Lower leg skin (tissue), 4 donors: ENCODE measurements around the gene SPINK4. TPM values are rescaled to one million over a fixed set of nuclear protein-coding genes. Genes with fewer than 3 reads are reported as not detected.

Experiments used
- DNase-seq, 2 donors: peaks; one replicate each; pipeline ENCODE4 v3.0.0-alpha.2; 2019; ENCODE audit warnings: low spot score in 2 of 2
- H3K4me3 ChIP-seq: fragments of 200-600 bp; sonication (generic); 2 replicates; pipeline ENCODE4 v1.5.1; 2017; ENCODE audit warnings: mild to moderate bottlenecking, low read depth; ENCODE audit not compliant: poor library complexity, severe bottlenecking
- CTCF ChIP-seq, 3 donors: fragments of 450-650 bp; IDR thresholded peaks; one replicate each; pipeline ENCODE4 v1.5.1; 2016; ENCODE audit warnings: antibody characterized with exemption in 3 of 3, mild to moderate bottlenecking in 3 of 3, moderate library complexity in 2 of 3
- POLR2A ChIP-seq, 2 donors: fragments of 450-650 bp; IDR thresholded peaks; one replicate each; pipeline ENCODE4 v1.6.1; 2016 to 2017; ENCODE audit warnings: antibody characterized with exemption in 2 of 2, mild to moderate bottlenecking in 1 of 2, moderate library complexity in 1 of 2
- WGBS, 2 donors: methylation state at CpG; one replicate each; pipeline ENCODE4 v1.1.5; 2018; 5-methylcytosine and 5-hydroxymethylcytosine counted together
- intact Hi-C: fragments of 100-400 bp; cut with DNase I; formaldehyde crosslinking; loops from one replicate; pipeline ENCODE4 v1.15.0; 2023; ENCODE audit warnings: low total_unique reads
- total RNA-seq, 4 donors: library from RNA; depleted of rRNA; stranded (reverse); fragments of >200 nt; gene quantifications; one replicate each; pipeline ENCODE4 v1.1.0, GENCODE V29; 2016

The SPINK4 gene
- total RNA-seq, 4 donors from 2014 or later: not detected

DNA sequence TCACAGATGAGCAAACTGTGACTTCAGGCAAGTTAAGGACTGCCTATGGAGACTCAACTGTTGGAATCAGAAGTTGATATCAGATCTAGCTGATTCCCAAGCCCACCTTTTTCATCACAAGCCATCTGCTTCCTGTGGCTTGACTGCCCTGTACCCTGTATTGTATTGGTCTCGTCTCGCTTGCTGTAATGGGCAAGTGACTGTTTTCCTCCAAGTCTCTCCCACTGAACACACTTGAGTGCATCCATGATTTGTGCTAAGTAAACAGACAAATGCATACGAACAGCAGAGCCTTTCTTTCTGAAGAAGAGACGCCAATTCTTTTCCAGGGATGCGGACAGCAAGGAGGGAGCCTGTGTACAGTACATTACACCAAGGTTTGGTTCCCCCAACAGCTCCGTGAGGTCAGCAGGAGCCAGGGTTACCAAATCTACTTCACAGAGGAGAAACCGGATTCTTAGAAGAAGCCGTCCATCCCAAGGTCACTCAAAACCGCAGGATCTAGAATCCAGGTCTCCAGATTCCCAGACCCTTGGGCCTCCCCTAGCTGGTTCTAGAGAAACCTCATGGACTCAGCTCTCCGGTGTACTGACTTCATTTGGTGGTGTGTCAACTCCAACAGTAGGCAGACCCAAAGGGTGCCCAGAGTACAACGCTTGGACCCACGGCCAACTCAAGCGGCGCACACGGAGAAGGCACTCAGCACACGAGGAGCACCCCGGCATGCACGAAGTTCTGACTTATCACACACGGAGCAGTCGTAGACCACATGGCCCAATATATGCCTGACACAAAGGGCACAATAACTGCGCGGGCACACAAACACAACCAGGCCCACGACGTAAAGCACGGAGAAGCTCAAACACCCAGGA lies 23.4 kb downstream of the SPINK4 start:
- no peak for TF ChIP-seq POLR2A (IDR thresholded peaks at IDR 0.05)
- TF ChIP-seq CTCF (IDR thresholded peaks at IDR 0.05): no peak
- no peak for DNase-seq
- intact Hi-C loops: no loop called here
- peak overlapping the region; percentile 83 for H3K4me3 ChIP-seq
- WGBS, 2 donors: 3 to 4% methylated on average over 24 to 25 of the region's 25 CpGs

DNA sequence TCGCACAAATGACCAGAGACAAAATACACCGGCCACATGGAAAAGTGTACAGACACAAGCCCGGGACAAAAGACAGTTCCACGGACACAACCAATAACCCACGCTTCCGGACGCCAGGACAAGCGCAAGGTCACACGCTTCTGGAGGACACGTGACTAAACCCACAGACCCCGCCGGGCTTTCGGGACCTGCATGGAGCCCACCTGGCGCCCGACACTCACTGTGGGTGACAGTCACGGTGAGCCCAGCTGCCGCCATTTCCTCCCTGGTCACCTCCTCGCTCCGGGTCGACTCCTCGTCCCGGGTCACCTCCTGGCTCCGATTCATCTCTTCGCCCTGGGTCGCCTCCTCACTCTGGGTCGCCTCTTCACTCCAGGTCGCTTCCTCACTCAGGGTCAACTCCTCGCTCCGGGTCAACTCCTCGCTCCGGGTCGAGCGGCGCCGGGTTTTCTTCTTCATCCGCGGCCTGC lies 24.1 kb downstream of the SPINK4 start:
- peak overlapping the region; percentile 83 for H3K4me3 ChIP-seq
- WGBS, 2 donors: 0 to 1% methylated on average over 32 to 34 of the region's 37 CpGs
- TF ChIP-seq CTCF (IDR thresholded peaks at IDR 0.05) (no peak), POLR2A (IDR thresholded peaks at IDR 0.05) (no peak)
- intact Hi-C loops: no loop called here
- DNase-seq: peak; percentile 64 to 93

- TF ChIP-seq CTCF (IDR thresholded peaks at IDR 0.05) (no peak), POLR2A (IDR thresholded peaks at IDR 0.05) (peak in 1 of 2 donors; percentile 17)
- peak; percentile 100 for DNase-seq
- peak within 1 kb of the TSS; percentile 83 for H3K4me3 ChIP-seq
- intact Hi-C loops: no loop called here
- 1% methylated on average over 47 to 48 of the region's 67 CpGs for WGBS, 2 donors
Observed at GRCh38 chr9:33264473-33265177, 24.7 kb downstream of the SPINK4 start, which contains the start of the genes BAG1 and CHMP5. Gene BAG1 (minus strand): TSS chr9:33264708. Gene CHMP5 (plus strand): TSS chr9:33265049. CDS start chr9:33265079, 30 bp downstream.

DNA sequence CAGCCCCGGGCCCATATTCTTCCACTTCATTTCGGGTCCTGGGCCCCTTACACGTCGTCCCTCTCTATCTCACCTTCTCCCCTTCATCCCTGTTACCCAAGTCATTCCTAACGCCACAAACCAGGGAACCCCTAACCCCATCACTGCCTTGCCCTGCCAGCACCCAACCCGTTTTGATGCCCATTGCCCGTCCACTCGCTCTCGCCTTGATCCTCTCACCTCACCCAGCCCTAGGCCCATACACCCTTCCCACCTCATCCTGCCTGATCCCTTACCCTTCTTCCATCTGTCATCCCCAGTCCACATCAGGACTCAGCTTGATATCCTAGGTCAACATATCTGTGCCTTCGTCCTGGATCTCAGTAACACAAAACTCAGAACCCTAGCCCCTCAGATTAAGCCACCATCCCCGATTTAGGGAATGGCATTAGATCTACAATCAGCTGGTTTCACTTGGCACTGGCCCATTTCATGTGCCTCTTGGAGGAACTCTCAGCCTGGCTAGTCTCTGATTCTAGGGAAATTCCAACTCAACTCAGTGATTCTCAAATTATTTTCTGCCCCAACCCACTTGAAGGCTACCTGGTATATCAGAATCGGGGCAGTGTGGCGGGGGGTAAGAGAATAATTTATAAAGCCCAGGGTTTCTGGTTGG lies 25.4 kb downstream of the SPINK4 start:
- no peak for DNase-seq
- TF ChIP-seq CTCF (IDR thresholded peaks at IDR 0.05) (no peak), POLR2A (IDR thresholded peaks at IDR 0.05) (no peak)
- WGBS, 2 donors: 20 to 22% methylated on average over 13 of the region's 13 CpGs
- H3K4me3 ChIP-seq: peak overlapping the region; percentile 46
- intact Hi-C loops: no loop called here

DNA sequence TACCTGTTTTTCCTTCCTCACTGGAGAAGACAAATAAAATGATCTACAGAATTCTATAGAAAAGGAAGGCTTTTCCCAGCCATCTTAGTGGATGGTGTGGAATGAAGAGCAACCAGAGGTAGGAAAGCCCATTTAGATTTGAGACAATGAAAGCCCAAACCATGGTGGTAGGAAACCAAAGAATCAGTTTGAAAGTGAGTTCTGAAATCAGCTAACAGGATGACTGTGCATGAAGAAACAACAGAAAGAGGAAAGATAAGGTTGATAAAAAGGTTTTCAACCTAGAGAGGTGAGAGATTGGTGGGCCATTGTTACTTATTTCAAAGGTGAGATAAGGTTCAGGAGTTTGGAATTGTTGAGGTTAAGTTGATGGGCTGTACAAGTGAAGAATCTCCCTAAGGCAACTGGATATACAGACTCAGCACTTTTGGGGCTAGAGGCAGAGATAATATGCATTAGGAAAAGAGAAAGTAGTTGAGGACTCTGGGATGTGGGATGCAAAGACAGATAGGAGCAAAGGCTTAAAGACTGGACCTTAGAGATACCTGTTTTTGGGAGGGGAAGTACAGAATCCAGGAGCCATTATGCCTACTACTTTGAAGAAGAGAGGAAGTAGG lies 27.3 kb downstream of the SPINK4 start:
- DNase-seq: no peak
- no peak overlapping the region for H3K4me3 ChIP-seq
- no peak for TF ChIP-seq CTCF (IDR thresholded peaks at IDR 0.05)
- TF ChIP-seq POLR2A (IDR thresholded peaks at IDR 0.05): no peak
- intact Hi-C loops: no loop called here
